ENCODE data around the gene ANKRD62.
"Not testable (repeated sequence)": the region's sequence is repeated elsewhere in the genome, so short reads cannot be mapped to it uniquely, and the experiment has no call there.

ANKRD62 gene

DNA sequence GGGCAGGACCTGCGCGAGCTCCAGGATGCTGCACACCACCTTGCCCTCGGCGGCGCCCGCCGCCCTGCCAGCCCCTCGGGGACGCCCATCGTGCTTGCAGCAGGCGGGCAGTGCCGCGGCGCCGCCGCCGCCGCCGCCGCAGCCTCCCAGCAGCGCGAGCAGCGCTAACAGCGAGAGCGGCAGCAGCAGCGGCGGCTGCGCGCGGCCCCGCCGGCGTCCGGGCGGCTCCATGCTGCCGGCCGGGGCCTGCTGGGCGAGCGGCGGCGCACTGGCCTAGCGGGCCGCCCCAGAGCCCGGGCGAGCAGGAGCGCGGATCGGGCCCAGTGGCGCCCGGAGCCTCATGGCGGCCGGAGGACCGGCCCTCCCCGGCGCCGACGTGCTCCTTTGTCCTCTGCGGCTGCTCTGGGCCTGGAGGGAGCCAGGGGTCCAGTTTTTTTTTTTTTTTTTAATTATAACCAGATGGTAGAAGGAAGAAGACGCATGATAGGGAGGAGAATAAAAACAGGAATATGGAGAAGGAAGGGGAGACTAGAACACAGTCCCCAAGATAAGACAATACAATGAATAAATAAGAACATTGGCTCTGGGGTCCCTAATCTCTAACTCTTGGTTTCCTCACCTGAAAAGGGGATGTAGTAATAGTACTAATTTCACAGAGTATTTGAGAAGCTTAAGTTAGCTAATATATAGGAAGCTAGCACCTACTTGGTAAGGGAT, 17.1 kb upstream of the ANKRD62 start:
- no peak for DNase-seq (ENCODE audit: low read depth)
- TF ChIP-seq, protein P1, sequence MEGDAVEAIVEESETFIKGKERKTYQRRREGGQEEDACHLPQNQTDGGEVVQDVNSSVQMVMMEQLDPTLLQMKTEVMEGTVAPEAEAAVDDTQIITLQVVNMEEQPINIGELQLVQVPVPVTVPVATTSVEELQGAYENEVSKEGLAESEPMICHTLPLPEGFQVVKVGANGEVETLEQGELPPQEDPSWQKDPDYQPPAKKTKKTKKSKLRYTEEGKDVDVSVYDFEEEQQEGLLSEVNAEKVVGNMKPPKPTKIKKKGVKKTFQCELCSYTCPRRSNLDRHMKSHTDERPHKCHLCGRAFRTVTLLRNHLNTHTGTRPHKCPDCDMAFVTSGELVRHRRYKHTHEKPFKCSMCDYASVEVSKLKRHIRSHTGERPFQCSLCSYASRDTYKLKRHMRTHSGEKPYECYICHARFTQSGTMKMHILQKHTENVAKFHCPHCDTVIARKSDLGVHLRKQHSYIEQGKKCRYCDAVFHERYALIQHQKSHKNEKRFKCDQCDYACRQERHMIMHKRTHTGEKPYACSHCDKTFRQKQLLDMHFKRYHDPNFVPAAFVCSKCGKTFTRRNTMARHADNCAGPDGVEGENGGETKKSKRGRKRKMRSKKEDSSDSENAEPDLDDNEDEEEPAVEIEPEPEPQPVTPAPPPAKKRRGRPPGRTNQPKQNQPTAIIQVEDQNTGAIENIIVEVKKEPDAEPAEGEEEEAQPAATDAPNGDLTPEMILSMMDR (IDR thresholded peaks at IDR 0.05; ENCODE audit: control insufficient read depth, extremely low read depth, insufficient read depth) = no peak
- no peak overlapping the region for H3K4me3 ChIP-seq (ENCODE audit: low read depth, low read length)

- DNase-seq (ENCODE audit: low read depth); H3K4me3 ChIP-seq (ENCODE audit: low read depth, low read length): not testable (repeated sequence)
Observed at GRCh38 chr18:12077994-12078393, 15.6 kb upstream of the ANKRD62 start.

GRCh38 chr18:12079491-12080237, 14.0 kb upstream of the ANKRD62 start:
- no peak overlapping the region for H3K4me3 ChIP-seq (ENCODE audit: low read depth, low read length)
- no peak for DNase-seq (ENCODE audit: low read depth)
- TF ChIP-seq, protein P1 (IDR thresholded peaks at IDR 0.05; ENCODE audit: control insufficient read depth, extremely low read depth, insufficient read depth) = no peak

DNA sequence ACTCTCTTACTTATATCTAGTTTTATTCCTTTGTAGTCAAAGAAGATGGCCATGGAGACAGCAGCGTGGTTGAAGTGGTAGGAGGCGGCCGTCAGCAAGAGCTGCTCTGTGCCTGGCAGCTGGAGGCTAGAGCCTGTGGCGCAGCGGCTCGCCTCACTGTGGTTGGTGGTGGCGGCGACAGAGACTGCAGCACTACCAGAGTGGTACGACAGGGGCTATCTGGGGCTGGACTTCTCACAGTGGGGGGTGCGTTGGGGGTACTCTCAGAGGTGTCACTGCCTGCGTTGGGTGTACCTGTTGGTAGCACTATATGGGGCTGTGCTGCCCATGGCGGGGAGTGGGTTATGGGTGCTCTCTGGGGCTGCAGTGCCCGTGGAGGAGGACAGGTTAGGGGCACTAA, 8.5 kb upstream of the ANKRD62 start:
- TF ChIP-seq, protein P1 (IDR thresholded peaks at IDR 0.05; ENCODE audit: control insufficient read depth, extremely low read depth, insufficient read depth) = no peak
- H3K4me3 ChIP-seq (ENCODE audit: low read depth, low read length) = no peak overlapping the region
- DNase-seq (ENCODE audit: low read depth) = no peak

DNA sequence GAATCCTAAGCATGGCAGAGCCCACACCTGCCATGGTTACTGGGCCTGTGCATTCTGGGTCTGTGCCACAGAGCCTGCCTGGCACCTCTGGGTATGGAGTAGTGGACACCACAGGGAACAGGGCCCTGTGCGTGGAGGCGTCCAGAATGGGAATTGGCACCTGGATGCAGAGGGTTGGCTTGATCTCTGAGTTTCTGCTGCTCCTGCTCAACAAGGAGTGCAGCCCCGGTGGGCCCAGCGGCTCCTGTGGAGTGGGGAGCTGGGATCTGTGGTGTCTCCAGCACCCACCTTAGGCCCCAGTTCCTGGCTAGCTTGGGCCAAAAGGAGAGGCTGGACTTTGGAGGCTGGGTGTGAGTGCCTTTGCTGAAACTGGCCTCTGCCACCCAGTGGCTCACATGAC, 7.9 kb upstream of the ANKRD62 start:
- no peak for DNase-seq (ENCODE audit: low read depth)
- no peak overlapping the region for H3K4me3 ChIP-seq (ENCODE audit: low read depth, low read length)
- TF ChIP-seq, protein P1 (IDR thresholded peaks at IDR 0.05; ENCODE audit: control insufficient read depth, extremely low read depth, insufficient read depth) = no peak

- TF ChIP-seq, protein P1 (IDR thresholded peaks at IDR 0.05; ENCODE audit: control insufficient read depth, extremely low read depth, insufficient read depth) = no peak
- H3K4me3 ChIP-seq (ENCODE audit: low read depth, low read length) = no peak overlapping the region
- DNase-seq (ENCODE audit: low read depth) = no peak
Observed at GRCh38 chr18:12086249-12086648, 7.4 kb upstream of the ANKRD62 start.

DNA sequence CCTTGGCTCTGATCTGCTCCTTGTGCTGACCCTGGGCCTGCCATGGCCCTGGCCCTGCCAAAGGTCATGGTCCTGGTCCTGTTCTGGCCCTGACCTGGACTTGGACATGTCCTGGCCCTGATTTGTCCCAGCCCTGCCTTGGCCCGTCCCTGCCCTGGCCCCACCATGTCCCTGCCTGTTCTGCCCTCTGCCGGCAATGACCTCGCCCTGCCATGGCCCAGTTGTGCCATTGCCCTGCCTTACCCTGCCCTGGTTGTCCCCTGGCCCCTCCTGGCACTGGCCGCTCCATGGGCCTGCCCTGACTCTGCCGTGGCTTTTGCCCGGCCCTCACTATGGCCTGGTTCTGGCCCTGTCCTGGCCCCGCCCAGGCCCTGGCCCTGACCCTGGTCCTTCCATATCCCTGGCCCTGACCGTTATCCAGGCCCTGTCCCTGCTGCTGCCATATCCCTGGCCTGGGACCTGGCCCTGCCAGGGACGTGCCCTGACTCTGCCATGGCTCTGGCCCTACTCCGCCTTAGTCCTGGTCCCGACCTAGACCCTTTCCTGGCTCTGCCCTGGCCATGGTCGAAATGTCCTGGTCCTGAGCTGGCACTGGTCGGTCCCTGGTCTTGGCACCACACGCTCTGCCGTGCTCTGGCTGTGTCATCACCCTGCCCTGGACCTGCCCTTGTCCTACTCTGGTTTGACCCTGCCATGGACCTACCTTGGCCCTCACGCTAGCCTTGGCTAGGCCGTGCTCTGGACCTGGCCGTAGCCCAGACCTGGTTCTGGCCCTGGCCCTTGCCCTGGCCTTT, 6.8 kb upstream of the ANKRD62 start:
- TF ChIP-seq, protein P1 (IDR thresholded peaks at IDR 0.05; ENCODE audit: control insufficient read depth, extremely low read depth, insufficient read depth) = no peak
- H3K4me3 ChIP-seq (ENCODE audit: low read depth, low read length) = no peak overlapping the region
- no peak for DNase-seq (ENCODE audit: low read depth)

All from LNCaP clone FGC (cell line).